CD14-positive monocyte (primary cell): Measurements from ENCODE around the gene FAM20B. TPM values are rescaled to one million over a fixed set of nuclear protein-coding genes. Genes with fewer than 3 reads are reported as not detected.

Experiments
- DNase-seq, 3 donors: peaks; one replicate each; pipeline ENCODE4 v3.0.0-alpha.2; 2011 to 2022
- H2AFZ ChIP-seq: 2 replicates; pipeline ENCODE4 v1.6.0; 2012; ENCODE audit warnings: mild to moderate bottlenecking, low read depth, low read length, inconsistent platforms; ENCODE audit not compliant: insufficient read depth, poor library complexity, severe bottlenecking
- H3K27ac ChIP-seq, 2 donors: 1 replicate in 1 of 2; 2 replicates in 1 of 2; pipeline ENCODE4 v1.5.1; 2012 to 2013; ENCODE audit warnings: low read length in 2 of 2, control low read depth in 1 of 2, inconsistent platforms in 1 of 2, low read depth in 1 of 2, mild to moderate bottlenecking in 1 of 2
- H3K27me3 ChIP-seq, 2 donors: one replicate each; pipeline versions ENCODE4 v1.6.0 to v1.6.1; 2011 to 2013; ENCODE audit warnings: low read length in 2 of 2; ENCODE audit not compliant: control insufficient read depth in 2 of 2, insufficient read depth in 2 of 2
- H3K36me3 ChIP-seq, 2 donors: replicated peaks in 1 of 2; 1 replicate in 1 of 2; 2 replicates in 1 of 2; pipeline versions ENCODE4 v1.5.1 to v1.6.1; 2012 to 2013; ENCODE audit warnings: low read length in 2 of 2, control low read depth in 1 of 2, inconsistent platforms in 1 of 2, mild to moderate bottlenecking in 1 of 2; ENCODE audit not compliant: insufficient read depth in 2 of 2, control insufficient read depth in 1 of 2
- H3K4me1 ChIP-seq, 2 donors: 1 replicate in 1 of 2; 2 replicates in 1 of 2; pipeline versions ENCODE4 v1.5.1 to v1.6.1; 2012 to 2013; ENCODE audit warnings: low read length in 2 of 2, control low read depth in 1 of 2, inconsistent platforms in 1 of 2, mild to moderate bottlenecking in 1 of 2, moderate library complexity in 1 of 2; ENCODE audit not compliant: insufficient read depth in 2 of 2, control insufficient read depth in 1 of 2
- H3K4me2 ChIP-seq: replicated peaks from 2 replicates; pipeline ENCODE3; 2012; ENCODE audit warnings: low read length, moderate library complexity, mild to moderate bottlenecking; ENCODE audit not compliant: poor library complexity, severe bottlenecking; ENCODE audit errors: extremely low read depth
- H3K4me3 ChIP-seq, 3 experiments: fragments of 200-600 bp in 1 of 3; sonication (generic) in 1 of 3; replicated peaks in 1 of 3; 1 replicate in 2 of 3; 2 replicates in 1 of 3; pipeline ENCODE4 v1.5.1; 2011 to 2013; ENCODE audit warnings: low read length in 3 of 3, mild to moderate bottlenecking in 3 of 3, control low read depth in 2 of 3, low read depth in 2 of 3, inconsistent platforms in 1 of 3, moderate library complexity in 1 of 3
- H3K79me2 ChIP-seq: 2 replicates; pipeline ENCODE4 v1.6.0; 2012; ENCODE audit warnings: mild to moderate bottlenecking, control low read depth, inconsistent platforms, low read length, moderate library complexity; ENCODE audit not compliant: insufficient read depth
- H3K9ac ChIP-seq: 2 replicates; pipeline ENCODE4 v1.6.0; 2017; ENCODE audit warnings: low read length, mild to moderate bottlenecking; ENCODE audit not compliant: insufficient read depth, poor library complexity, severe bottlenecking
- H3K9me3 ChIP-seq, 2 donors: replicated peaks in 1 of 2; 1 replicate in 1 of 2; 2 replicates in 1 of 2; pipeline versions ENCODE4 v1.5.1 to v1.6.1; 2012 to 2013; ENCODE audit warnings: low read length in 2 of 2, control low read depth in 1 of 2; ENCODE audit not compliant: control insufficient read depth in 1 of 2, insufficient read depth in 1 of 2
- H4K20me1 ChIP-seq: 2 replicates; pipeline ENCODE4 v1.6.0; 2012; ENCODE audit warnings: mild to moderate bottlenecking, low read length, control low read depth, moderate library complexity; ENCODE audit not compliant: insufficient read depth
- H3K27ac Mint-ChIP-seq, 7 donors: one replicate each; pipeline ENCODE4 v1.8.0; 2020; ENCODE audit warnings: mild to moderate bottlenecking in 7 of 7, mixed read lengths in 7 of 7, moderate library complexity in 6 of 7, inconsistent platforms in 2 of 7
- H3K27me3 Mint-ChIP-seq, 3 donors: one replicate each; pipeline ENCODE4 v1.8.0; 2021 to 2022; ENCODE audit warnings: low read depth in 3 of 3, mild to moderate bottlenecking in 3 of 3, mixed read lengths in 3 of 3, moderate library complexity in 3 of 3, inconsistent platforms in 1 of 3
- H3K36me3 Mint-ChIP-seq, 2 donors: one replicate each; pipeline ENCODE4 v1.8.0; 2020; ENCODE audit warnings: mixed read lengths in 2 of 2, inconsistent platforms in 1 of 2, mild to moderate bottlenecking in 1 of 2
- H3K4me1 Mint-ChIP-seq: one replicate; pipeline ENCODE4 v1.8.0; 2020; ENCODE audit warnings: mild to moderate bottlenecking, mixed read lengths
- H3K4me3 Mint-ChIP-seq, 2 donors: one replicate each; pipeline ENCODE4 v1.8.0; 2020; ENCODE audit warnings: mild to moderate bottlenecking in 2 of 2, mixed read lengths in 2 of 2, moderate library complexity in 1 of 2
- H3K9me3 Mint-ChIP-seq, 7 donors: one replicate each; pipeline ENCODE4 v1.8.0; 2020 to 2022; ENCODE audit warnings: mixed read lengths in 7 of 7, mild to moderate bottlenecking in 6 of 7, moderate library complexity in 6 of 7, inconsistent platforms in 2 of 7
- WGBS: methylation state at CpG from one replicate; pipeline ENCODE4 v1.1.5; 2013; ENCODE audit warnings: missing lambda C conversion rate; ENCODE audit not compliant: insufficient coverage; 5-methylcytosine and 5-hydroxymethylcytosine counted together
- intact Hi-C, 2 donors: fragments of 100-400 bp; cut with micrococcal nuclease; formaldehyde crosslinking; loops; one replicate each; pipeline versions ENCODE4 v1.15.0 to v1.15.1; 2023
- polyA plus RNA-seq, 3 donors: library from polyadenylated mRNA; depleted of rRNA in 1 of 3; unstranded in 2 of 3; stranded (reverse) in 1 of 3; fragments of 300-500 nt in 2 of 3; fragments of >200 nt in 1 of 3; fragmentation: Illumina TruSeq in 2 of 3; gene quantifications; 1 replicate in 2 of 3; 2 replicates in 1 of 3; pipeline ENCODE4 v1.2.3, GENCODE V29; 2012 to 2021
- TF ChIP-seq, protein P1 (sequence below): fragments of 200-600 bp; IDR thresholded peaks from one replicate; pipeline ENCODE4 v1.8.0; 2022; ENCODE audit warnings: antibody characterized with exemption, mild to moderate bottlenecking

Gene FAM20B
- polyA plus RNA-seq, 3 donors: 4.0 to 6.7 (median 4.4) TPM

DNA sequence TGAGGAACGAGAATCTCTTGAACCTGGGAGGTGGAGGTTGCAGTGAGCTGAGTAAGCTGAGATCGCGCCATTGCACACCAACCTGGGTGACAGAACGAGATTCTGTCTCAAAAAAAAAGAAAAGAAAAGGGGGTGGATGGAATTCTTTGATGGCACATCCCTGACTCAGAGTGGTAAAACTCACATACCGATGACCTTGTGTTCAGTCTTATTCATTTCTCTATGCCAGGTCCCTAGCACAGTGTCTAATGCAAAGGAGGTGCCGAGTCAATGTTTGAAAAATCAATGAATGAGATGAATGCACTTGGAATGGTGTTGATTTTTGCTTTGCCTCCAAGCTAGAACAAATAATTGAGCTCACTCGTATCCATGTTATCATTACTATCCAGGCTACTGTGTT, 18.5 kb upstream of the FAM20B start:
- no peaks in the 10 kb centered on the region for H3K27me3 ChIP-seq
- no peak overlapping the region for H3K27ac ChIP-seq
- Mint-ChIP-seq H3K27ac (no peak overlapping the region), H3K27me3 (no peaks in the 10 kb centered on the region), H3K9me3 (no peaks in the 10 kb centered on the region), H3K4me1 (peaks cover 7% of the 10 kb centered on the region), H3K36me3 (no peaks in the 10 kb centered on the region), H3K4me3 (no peak overlapping the region)
- H3K79me2 ChIP-seq: no peaks in the 10 kb centered on the region
- H3K4me2 ChIP-seq: no peak overlapping the region
- no peak overlapping the region for H2AFZ ChIP-seq
- peaks cover 5 to 6% of the 10 kb centered on the region in 2 donors for H3K4me1 ChIP-seq
- TF ChIP-seq, protein P1, sequence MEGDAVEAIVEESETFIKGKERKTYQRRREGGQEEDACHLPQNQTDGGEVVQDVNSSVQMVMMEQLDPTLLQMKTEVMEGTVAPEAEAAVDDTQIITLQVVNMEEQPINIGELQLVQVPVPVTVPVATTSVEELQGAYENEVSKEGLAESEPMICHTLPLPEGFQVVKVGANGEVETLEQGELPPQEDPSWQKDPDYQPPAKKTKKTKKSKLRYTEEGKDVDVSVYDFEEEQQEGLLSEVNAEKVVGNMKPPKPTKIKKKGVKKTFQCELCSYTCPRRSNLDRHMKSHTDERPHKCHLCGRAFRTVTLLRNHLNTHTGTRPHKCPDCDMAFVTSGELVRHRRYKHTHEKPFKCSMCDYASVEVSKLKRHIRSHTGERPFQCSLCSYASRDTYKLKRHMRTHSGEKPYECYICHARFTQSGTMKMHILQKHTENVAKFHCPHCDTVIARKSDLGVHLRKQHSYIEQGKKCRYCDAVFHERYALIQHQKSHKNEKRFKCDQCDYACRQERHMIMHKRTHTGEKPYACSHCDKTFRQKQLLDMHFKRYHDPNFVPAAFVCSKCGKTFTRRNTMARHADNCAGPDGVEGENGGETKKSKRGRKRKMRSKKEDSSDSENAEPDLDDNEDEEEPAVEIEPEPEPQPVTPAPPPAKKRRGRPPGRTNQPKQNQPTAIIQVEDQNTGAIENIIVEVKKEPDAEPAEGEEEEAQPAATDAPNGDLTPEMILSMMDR: no peak
- WGBS: 100% methylated on average over 2 of the region's 7 CpGs
- intact Hi-C loops: no loop called here
- no peak overlapping the region for H3K9ac ChIP-seq
- no peaks in the 10 kb centered on the region for H3K36me3 ChIP-seq
- no peaks in the 10 kb centered on the region for H4K20me1 ChIP-seq
- DNase-seq: no peak
- no peak overlapping the region for H3K4me3 ChIP-seq
- H3K9me3 ChIP-seq: no peaks in the 10 kb centered on the region

DNA sequence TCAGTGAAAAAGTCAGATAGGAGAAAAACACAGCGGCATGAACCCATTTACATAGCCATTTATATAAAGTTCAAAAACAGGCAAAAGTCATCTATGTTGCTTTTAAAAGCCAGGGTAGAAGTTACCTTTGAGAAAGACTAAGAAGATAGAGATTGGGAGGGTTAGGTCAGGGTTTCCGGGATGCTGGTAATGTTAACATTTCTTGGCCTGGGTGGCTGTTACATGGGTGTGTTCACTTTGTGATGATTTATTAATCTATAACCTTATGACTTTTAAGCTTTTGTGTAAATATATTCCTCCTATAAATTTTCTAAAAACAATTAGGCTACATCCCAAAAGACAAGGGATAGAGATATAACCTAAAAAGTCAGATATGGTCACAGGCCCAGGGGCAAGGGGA, 15.0 kb upstream of the FAM20B start:
- Mint-ChIP-seq H3K36me3 (no peaks in the 10 kb centered on the region), H3K4me3 (no peak overlapping the region), H3K27ac (no peak overlapping the region), H3K27me3 (peaks cover 0 to 3% (median 0%) of the 10 kb centered on the region in 3 donors), H3K4me1 (peaks cover 10% of the 10 kb centered on the region), H3K9me3 (peaks cover 0 to 3% (median 0%) of the 10 kb centered on the region in 7 donors)
- H4K20me1 ChIP-seq: no peaks in the 10 kb centered on the region
- H3K4me3 ChIP-seq: no peak overlapping the region
- H3K27ac ChIP-seq: no peak overlapping the region
- 100% methylated on average over 1 of the region's 2 CpGs for WGBS
- H3K9ac ChIP-seq: no peak overlapping the region
- no peaks in the 10 kb centered on the region for H3K27me3 ChIP-seq
- no peaks in the 10 kb centered on the region for H3K79me2 ChIP-seq
- no peaks in the 10 kb centered on the region for H3K36me3 ChIP-seq
- peaks cover 0 to under 1% of the 10 kb centered on the region in 2 donors for H3K4me1 ChIP-seq
- H2AFZ ChIP-seq: no peak overlapping the region
- H3K9me3 ChIP-seq: no peaks in the 10 kb centered on the region
- no peak overlapping the region for H3K4me2 ChIP-seq
- no peak for DNase-seq
- TF ChIP-seq, protein P1: no peak
- intact Hi-C loops: no loop called here
